HL-60/S4 treated with phorbol 12-myristate 13-acetate at 8.2 ng/mL for 4 days and 3 days (cell line): Measurements from ENCODE around the gene SHC3.

ENCODE experiments used
- in situ Hi-C: fragments of 300-500 bp; cut with MboI; formaldehyde crosslinking; loops from 2 replicates; pipeline ENCODE4 v1.15.0; 2022; ENCODE audit warnings: low sequenced_read_pairs

SHC3 gene

DNA sequence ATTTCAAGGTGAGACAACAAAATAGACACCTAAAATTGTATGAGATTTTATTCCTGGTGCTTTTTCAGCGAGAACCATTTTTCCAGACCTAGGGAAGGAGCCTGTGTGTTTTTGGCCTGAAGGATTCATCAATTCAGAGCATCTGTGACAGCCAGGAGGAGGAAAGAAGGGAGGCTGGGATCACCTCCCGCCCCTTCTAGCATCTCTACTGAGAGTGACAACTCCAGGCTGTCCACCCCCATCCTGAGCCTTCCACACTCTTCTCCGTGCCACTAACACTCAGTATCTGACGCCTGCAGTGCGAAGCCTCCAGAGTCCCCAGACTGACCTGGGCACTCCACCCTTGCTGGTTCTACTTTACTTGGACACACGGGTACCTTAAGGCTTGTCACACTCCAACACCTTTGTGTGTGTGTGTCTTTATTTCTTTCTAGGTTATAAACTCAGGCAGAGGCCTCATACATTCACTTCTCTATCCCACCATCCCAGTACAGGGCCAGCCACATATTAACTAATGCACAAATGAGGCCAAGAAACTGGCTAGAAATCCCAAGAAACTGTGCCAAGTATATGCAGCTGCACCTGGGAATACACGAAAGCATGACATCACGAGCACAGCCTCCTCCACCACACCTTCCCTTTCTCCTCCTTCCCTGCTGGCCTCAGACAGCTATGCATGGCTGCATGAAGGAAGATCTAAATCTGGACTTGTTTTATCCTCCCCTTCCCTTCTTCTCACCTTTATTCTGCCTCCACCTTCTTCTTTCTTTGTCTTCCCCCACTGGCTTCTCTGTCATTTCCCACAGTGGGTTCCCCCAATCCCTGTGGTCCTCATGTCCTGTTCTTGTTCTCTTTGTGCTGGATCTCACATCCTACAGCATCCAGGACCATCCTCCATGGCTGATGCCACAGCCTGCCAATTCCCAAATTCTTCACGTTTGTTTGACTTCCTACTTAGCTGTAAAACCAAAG, 171.3 kb downstream of the SHC3 start:
- in situ Hi-C loops = loop anchor here (10.0 kb wide), 1 partner anchor 412 kb away; no protein-coding TSS in a partner anchor

GRCh38 chr9:89006267-89006666, 172.4 kb downstream of the SHC3 start:
- in situ Hi-C loops = loop anchor here (10.0 kb wide), 1 partner anchor 411 kb away; no protein-coding TSS in a partner anchor

DNA sequence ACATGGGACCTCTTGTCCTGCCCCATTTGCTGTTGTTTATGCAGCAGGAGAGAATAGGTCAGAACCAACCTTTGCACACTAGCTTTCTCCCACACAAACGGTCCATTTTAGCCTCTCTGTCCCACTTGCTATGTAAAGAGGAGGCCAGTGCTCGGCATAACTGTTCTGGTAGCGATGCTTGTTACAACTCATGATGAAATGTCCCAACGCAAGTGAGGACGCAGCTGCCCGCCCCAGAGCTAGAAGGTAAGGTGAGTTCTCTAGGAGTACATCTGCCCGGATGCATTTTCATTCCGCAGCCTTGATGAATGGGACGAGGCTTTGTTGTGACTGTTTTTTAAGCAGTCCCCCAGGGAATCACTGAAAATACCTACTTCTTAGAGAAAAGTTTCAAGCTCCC, 173.3 kb downstream of the SHC3 start:
- in situ Hi-C loops = loop anchor here (10.0 kb wide), 1 partner anchor 411 kb away; no protein-coding TSS in a partner anchor

DNA sequence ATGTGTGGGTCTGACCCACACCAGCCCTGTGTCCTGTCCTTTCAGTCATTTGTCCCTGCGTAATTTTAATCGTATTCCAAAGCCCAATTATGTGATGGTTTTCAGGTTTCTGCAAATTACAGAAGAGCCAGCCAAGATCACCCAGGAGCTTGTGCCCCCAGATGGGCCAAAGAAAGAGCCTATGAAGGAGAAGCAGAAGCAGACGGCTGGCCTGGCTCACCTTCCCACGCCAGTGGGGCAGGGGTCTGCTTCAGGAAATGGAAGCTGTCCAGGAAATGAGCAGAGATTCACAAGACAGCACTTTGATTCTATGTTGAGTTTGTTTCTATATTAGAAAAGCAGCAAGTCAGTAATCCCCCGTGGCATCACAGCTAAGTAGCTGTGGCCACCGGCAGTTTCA, 175.6 kb downstream of the SHC3 start:
- in situ Hi-C loops = loop anchor here (10.0 kb wide), 1 partner anchor 408 kb away; no protein-coding TSS in a partner anchor

- in situ Hi-C loops = loop anchor here (10.0 kb wide), 1 partner anchor 407 kb away; no protein-coding TSS in a partner anchor
These were observed 176.6 kb downstream of the SHC3 start for GRCh38 chr9:89001917-89002540.

DNA sequence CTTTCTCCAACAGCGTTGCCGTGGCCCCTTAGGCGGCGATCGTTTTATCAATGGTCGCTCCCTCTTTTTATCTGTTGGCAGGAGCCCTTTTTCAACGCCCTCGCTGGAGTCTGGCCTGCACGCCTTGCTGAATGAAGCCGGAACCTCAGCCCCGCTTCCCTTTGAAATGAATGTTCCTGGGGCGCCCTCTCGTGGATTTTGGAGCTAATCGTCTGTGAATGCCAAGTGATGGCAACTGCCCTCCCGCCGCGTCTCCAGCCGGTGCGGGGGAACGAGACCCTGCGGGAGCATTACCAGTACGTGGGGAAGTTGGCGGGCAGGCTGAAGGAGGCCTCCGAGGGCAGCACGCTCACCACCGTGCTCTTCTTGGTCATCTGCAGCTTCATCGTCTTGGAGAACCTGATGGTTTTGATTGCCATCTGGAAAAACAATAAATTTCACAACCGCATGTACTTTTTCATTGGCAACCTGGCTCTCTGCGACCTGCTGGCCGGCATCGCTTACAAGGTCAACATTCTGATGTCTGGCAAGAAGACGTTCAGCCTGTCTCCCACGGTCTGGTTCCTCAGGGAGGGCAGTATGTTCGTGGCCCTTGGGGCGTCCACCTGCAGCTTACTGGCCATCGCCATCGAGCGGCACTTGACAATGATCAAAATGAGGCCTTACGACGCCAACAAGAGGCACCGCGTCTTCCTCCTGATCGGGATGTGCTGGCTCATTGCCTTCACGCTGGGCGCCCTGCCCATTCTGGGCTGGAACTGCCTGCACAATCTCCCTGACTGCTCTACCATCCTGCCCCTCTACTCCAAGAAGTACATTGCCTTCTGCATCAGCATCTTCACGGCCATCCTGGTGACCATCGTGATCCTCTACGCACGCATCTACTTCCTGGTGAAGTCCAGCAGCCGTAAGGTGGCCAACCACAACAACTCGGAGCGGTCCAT, 177.4 kb downstream of the SHC3 start:
- in situ Hi-C loops = loop anchor here (10.0 kb wide), 1 partner anchor 406 kb away; no protein-coding TSS in a partner anchor

GRCh38 chr9:89000371-89000781, 178.2 kb downstream of the SHC3 start:
- in situ Hi-C loops = loop anchor here (10.0 kb wide), 1 partner anchor 406 kb away; no protein-coding TSS in a partner anchor

- in situ Hi-C loops = no loop called here
These were observed 179.7 kb downstream of the SHC3 start for GRCh38 chr9:88998911-88999310.

DNA sequence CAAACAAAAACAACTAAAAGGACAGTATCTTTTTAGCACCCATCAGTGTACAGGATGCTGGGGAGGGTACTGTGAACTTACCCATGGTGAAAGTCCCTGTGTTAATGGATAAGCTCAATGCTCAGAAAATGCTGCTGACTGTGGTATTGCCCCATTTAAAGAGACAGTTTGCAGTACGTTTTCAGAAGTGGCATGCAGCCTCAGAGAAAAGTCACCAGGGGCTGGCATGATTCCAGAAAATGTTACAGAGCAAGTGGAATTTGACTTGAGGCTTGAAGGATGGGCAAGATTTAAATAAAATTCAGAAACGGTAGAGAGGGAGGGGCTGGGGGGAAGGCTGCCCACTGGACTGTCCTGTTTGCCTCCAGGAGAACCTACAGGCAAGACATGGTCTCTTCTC, 180.1 kb downstream of the SHC3 start:
- in situ Hi-C loops = no loop called here

GRCh38 chr9:88997646-88998045, 181.0 kb downstream of the SHC3 start:
- in situ Hi-C loops = no loop called here

- in situ Hi-C loops = no loop called here
These were observed 181.7 kb downstream of the SHC3 start for GRCh38 chr9:88996921-88997235.

GRCh38 chr9:88996046-88996920, 182.3 kb downstream of the SHC3 start:
- in situ Hi-C loops = no loop called here

DNA sequence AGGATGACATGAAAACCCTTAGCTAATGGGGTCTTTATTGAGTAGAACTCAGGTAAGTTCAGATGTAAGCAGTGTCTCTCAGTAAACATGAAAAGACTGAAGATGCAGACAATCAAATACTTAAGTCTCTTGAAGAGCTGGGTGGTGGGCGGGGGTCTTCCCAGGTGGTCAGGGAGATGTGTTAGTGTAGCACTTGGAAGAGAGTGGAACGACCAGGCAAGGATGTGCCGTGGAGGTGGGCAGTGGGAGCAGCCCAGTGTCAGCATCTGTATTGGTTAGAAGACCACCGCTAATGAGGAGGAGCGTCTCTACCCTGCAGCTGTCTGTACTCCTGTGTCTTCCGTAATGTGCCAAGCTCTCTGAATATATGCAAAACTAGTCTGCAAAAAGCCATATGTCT, 183.0 kb downstream of the SHC3 start:
- in situ Hi-C loops = no loop called here

DNA sequence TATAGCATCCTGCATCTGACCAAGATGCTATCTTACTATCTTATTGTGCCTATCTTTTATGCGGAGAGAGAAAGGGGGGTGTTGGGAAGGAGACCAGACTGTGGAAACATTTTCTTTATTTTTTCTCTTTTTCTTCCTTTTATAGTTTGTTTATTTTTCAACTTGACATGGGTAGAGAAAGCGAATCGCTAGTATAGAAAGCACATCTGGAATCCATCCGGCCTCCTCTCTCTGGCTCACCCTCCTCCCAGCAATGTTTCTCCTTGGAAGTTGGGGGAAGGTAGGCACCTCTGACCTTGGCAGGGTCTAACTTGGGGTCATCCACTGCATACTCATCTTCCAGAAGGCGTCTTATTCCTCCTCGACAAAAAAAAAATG, 183.4 kb downstream of the SHC3 start:
- in situ Hi-C loops = no loop called here

GRCh38 chr9:88994469-88995199, 184.0 kb downstream of the SHC3 start:
- in situ Hi-C loops = no loop called here

- in situ Hi-C loops = no loop called here
These were observed 184.7 kb downstream of the SHC3 start for GRCh38 chr9:88993871-88994460.

- in situ Hi-C loops = no loop called here
These were observed 185.3 kb downstream of the SHC3 start for GRCh38 chr9:88993327-88993726.

- in situ Hi-C loops = no loop called here
These were observed 186.1 kb downstream of the SHC3 start for GRCh38 chr9:88992556-88992955.
